ENCODE results near the gene PPDPF. TPM values are rescaled to one million over a fixed set of nuclear protein-coding genes. Genes with fewer than 3 reads are reported as not detected.

The PPDPF gene
- total RNA-seq, 1 experiment from 2014 or later = 517 TPM

DNA sequence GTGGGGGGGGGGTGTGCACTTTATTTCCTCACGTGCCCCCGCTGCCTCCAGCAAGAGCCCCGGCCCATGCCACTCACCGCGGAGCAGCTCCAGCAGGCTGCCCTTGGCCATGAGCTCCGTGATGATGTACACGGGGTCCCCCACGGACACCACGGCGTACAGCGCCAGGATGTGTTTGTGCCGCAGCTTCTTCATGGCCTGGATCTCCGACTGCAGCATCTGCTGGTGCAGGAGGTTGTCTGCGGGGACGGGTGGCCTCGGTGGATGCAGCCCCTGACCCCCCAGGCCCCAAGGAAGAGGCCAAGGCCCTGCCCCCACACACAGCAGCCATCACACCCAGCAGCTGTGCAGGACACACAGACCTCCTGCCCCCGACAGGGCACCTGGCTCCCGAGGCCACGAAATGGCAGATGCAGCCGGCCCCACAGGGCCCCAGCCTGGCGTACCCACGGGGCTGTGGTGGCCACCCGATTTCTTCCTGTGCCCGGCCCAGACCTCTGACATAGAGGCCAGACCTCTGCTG is 11.9 kb downstream of the PPDPF start:
- Mint-ChIP-seq H3K36me3 (ENCODE audit: insufficient read depth, unreplicated experiment) (peaks cover 79% of the 10 kb centered on the region), H3K27me3 (ENCODE audit: unreplicated experiment) (no peaks in the 10 kb centered on the region), H3K4me3 (ENCODE audit: low read depth, unreplicated experiment) (peak overlapping the region; percentile 1), H3K4me1 (ENCODE audit: low read depth, unreplicated experiment) (peaks cover 52% of the 10 kb centered on the region), H3K9me3 (ENCODE audit: low read depth, unreplicated experiment) (no peaks in the 10 kb centered on the region), H3K27ac (ENCODE audit: unreplicated experiment) (peak overlapping the region; percentile 63)
- BruUV-seq (replicated peaks) = no TSS peak
- TF ChIP-seq CTCF (IDR thresholded peaks at IDR 0.05; ENCODE audit: unreplicated experiment) = no peak
- intact Hi-C loops (cut with micrococcal nuclease; ENCODE audit: unreplicated experiment) = no loop called here
- CTCF ChIA-PET = no interaction called here
- no peak for DNase-seq

DNA sequence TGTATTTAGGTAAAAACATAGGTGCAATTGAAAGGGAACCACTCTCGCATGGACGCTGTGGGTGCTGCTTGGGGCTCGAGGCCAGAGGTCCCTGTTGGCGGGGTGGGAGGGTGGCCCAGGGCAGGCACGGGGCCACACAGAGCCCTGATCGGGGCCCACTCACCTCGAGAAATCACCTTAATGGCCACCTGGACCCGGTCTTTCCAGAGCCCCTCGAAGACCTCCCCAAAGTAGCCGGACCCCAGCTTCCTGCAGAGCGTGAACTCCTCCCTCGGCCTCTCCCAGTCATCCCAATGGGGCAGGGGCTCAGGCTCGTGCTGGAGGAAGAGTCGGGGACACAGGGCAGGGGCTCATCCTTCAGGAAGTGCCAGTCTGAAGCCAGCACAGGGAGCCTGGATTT is 12.8 kb downstream of the PPDPF start:
- H3K4me3 Mint-ChIP-seq (ENCODE audit: low read depth, unreplicated experiment) = peak overlapping the region; percentile 66
- no peaks in the 10 kb centered on the region for H3K27me3 Mint-ChIP-seq (ENCODE audit: unreplicated experiment)
- H3K27ac Mint-ChIP-seq (ENCODE audit: unreplicated experiment) = peak overlapping the region; percentile 63
- DNase-seq = no peak
- no peak for TF ChIP-seq CTCF (IDR thresholded peaks at IDR 0.05; ENCODE audit: unreplicated experiment)
- no peaks in the 10 kb centered on the region for H3K9me3 Mint-ChIP-seq (ENCODE audit: low read depth, unreplicated experiment)
- intact Hi-C loops (cut with micrococcal nuclease; ENCODE audit: unreplicated experiment) = no loop called here
- BruUV-seq (replicated peaks) = no TSS peak
- H3K36me3 Mint-ChIP-seq (ENCODE audit: insufficient read depth, unreplicated experiment) = peaks cover 87% of the 10 kb centered on the region
- peaks cover 52% of the 10 kb centered on the region for H3K4me1 Mint-ChIP-seq (ENCODE audit: low read depth, unreplicated experiment)
- CTCF ChIA-PET = no interaction called here

GRCh38 chr20:63533871-63534393 is 13.4 kb downstream of the PPDPF start:
- BruUV-seq (replicated peaks) = no TSS peak
- Mint-ChIP-seq H3K4me3 (ENCODE audit: low read depth, unreplicated experiment) (peak overlapping the region; percentile 66), H3K27ac (ENCODE audit: unreplicated experiment) (peak overlapping the region; percentile 63), H3K27me3 (ENCODE audit: unreplicated experiment) (no peaks in the 10 kb centered on the region), H3K36me3 (ENCODE audit: insufficient read depth, unreplicated experiment) (peaks cover 87% of the 10 kb centered on the region), H3K4me1 (ENCODE audit: low read depth, unreplicated experiment) (peaks cover 57% of the 10 kb centered on the region), H3K9me3 (ENCODE audit: low read depth, unreplicated experiment) (no peaks in the 10 kb centered on the region)
- intact Hi-C loops (cut with micrococcal nuclease; ENCODE audit: unreplicated experiment) = no loop called here
- CTCF ChIA-PET = interaction anchor here (0.7 to 1.2 kb wide), 3 partner anchors 50 to 225 kb away, joined by 3 to 9 read pairs (median 3); no protein-coding TSS in a partner anchor
- TF ChIP-seq CTCF (IDR thresholded peaks at IDR 0.05; ENCODE audit: unreplicated experiment) = no peak
- DNase-seq = peak; percentile 89

- peak overlapping the region; percentile 66 for H3K4me3 Mint-ChIP-seq (ENCODE audit: low read depth, unreplicated experiment)
- CTCF ChIA-PET = interaction anchor here (0.7 to 1.2 kb wide), 3 partner anchors 50 to 225 kb away, joined by 3 to 9 read pairs (median 3); no protein-coding TSS in a partner anchor
- intact Hi-C loops (cut with micrococcal nuclease; ENCODE audit: unreplicated experiment) = no loop called here
- H3K36me3 Mint-ChIP-seq (ENCODE audit: insufficient read depth, unreplicated experiment) = peaks cover 87% of the 10 kb centered on the region
- no TSS peak for BruUV-seq (replicated peaks)
- DNase-seq = no peak
- peak overlapping the region; percentile 63 for H3K27ac Mint-ChIP-seq (ENCODE audit: unreplicated experiment)
- no peaks in the 10 kb centered on the region for H3K9me3 Mint-ChIP-seq (ENCODE audit: low read depth, unreplicated experiment)
- TF ChIP-seq CTCF (IDR thresholded peaks at IDR 0.05; ENCODE audit: unreplicated experiment) = no peak
- H3K4me1 Mint-ChIP-seq (ENCODE audit: low read depth, unreplicated experiment) = peaks cover 62% of the 10 kb centered on the region
- no peaks in the 10 kb centered on the region for H3K27me3 Mint-ChIP-seq (ENCODE audit: unreplicated experiment)
Observed at GRCh38 chr20:63534427-63534830, 13.9 kb downstream of the PPDPF start.
